WI38 (cell line): ENCODE results near the gene MACIR.

Source experiments
- H3K4me3 ChIP-seq: 2 replicates; pipeline ENCODE4 v1.5.1; 2011; ENCODE audit warnings: low read depth, mild to moderate bottlenecking, control low read depth, low read length
- CTCF ChIP-seq: IDR thresholded peaks from 2 replicates; pipeline ENCODE4 v1.5.1; 2012; ENCODE audit warnings: low read depth, mild to moderate bottlenecking, control low read depth, low read length

Gene MACIR

DNA sequence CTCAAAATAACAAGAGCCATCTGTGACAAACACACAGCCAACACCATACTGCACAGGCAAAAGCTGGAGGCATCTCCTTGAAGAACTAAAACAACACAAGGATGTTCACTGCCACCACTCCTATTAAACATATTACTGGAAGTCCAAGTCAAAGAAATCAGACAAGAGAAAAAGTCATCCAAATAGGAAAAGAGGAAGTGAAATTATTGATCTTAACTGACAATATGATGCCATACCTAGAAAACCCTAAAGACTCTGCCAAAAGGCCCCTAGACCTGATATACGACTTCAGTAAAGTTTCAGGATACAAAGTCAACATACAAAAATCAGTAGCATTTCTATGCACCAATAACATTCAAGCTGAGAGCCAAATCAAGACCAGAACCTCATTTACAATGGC, 30.0 kb upstream of the MACIR start:
- H3K4me3 ChIP-seq, result no peak overlapping the region
- TF ChIP-seq CTCF, result no peak

DNA sequence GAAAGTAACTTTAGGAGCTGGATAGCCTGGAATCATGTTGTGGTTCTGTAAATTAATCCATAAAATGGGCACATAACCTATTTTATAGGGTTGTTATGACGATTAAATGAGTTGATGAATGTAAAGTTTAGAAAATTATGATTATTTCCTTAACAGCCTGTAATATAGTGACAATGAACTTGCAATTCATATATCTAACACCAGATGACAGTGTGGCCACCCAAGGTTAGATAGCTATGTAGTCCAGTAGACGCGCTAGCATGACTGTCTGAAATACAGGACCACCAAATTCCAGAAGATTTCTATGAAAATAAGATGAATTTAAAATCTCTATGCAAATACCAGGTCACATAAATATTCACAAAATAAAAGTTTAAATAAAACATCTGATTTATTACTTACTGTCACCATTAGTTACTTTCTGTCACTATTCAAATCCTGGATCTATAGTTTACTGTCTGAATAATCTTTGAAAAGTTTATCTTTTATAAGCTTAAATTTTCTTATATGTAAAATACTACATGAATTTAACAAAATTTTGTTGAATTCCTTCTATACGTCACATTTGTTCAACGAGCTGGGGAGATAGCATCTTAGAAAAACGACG, 26.1 kb upstream of the MACIR start:
- peak; percentile 71 for TF ChIP-seq CTCF
- H3K4me3 ChIP-seq, result no peak overlapping the region

DNA sequence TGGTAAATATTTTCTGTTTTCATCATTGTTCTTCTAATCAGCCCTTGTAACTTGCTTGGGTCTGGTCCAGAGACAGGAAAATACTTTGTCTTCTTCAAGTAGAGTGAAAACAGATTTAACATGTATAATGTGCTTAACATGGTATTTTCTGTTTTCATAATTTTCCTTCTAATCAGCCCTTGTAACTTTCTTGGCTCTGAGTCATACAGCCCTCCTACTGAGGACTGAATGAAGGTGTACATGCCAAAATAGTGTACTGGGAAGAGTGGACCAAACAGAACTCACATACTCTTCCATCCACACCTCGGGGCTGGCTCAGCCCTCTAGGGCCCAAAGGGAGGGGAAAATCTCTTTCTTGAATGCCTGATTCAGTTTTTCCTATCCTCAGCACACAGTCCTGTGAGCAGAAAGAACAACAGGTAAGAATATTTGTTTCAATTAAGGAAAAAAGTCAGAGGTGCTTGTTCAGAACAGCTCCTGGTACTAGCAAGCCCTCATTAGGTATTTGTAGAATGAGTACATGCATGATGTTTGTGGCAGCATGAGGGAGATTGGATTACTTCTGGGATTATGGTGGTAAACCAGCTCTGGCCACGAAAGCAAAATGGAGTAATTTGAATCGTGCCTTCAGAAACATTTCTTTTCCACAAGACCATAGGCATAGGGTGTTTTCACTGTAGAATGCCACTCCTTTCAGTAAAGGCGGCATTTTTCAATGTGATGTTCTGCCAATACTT, 24.2 kb upstream of the MACIR start:
- H3K4me3 ChIP-seq, result no peak overlapping the region
- no peak for TF ChIP-seq CTCF

GRCh38 chr5:103235891-103236290, 22.7 kb upstream of the MACIR start:
- TF ChIP-seq CTCF, result no peak
- no peak overlapping the region for H3K4me3 ChIP-seq

DNA sequence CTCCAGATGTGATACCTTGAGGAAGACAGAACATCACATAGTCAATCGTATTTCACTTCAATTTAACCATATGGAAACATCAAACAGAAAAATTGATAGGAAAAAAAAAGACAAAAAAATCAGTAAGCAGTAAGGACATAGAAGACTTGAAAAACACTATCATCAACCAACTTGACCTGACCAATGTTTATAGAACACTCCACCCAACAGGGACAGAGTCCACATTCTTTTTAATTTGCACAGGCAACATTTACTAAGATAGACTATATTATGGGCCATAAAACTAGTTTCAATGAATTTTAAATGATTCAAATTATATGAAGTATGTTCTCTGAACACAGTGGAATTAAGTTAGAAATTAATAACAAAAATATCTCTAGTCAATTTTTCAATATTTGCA, 20.8 kb upstream of the MACIR start:
- no peak overlapping the region for H3K4me3 ChIP-seq
- TF ChIP-seq CTCF, result no peak

DNA sequence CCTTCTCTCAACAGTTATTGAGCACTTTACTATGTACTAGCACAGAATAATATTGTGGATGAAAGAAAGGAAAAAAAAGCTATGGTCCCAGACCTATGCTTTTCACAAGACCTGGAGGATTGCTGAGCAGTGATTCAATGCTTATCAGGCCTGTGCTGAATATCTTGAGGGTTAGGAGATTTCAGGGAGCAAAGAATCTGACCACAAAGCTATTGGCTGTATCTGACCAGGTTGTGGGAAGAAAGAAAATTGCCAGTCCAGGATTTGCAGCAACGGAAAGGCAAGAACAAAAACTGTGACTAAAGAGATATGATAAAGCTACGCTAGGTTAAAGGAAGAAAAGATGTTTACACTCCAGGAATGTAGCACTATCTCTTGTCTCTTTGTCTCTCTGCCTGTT, 14.9 kb upstream of the MACIR start:
- H3K4me3 ChIP-seq, result no peak overlapping the region
- no peak for TF ChIP-seq CTCF

DNA sequence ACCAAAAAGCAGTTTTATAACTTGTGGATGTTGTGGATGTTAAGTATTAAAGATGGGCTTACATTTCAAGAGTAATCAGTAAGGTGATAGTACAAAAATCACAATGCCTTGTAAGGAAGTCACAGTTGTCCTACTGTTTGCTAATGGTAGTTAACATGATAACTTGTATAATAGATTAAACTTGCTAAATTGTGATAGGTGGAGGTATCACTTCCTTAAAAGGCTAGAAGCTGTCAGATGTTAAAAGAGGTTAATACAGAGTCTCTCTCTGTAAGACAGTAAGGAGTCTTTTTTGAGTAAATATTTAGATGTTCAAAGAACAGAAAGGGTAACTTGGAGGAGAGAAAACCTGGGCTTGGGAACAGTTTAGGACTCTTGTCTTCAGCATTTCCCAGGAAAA, 14.2 kb upstream of the MACIR start:
- TF ChIP-seq CTCF, result no peak

More for the DNA sequence above, 14.2 kb upstream of the MACIR start:
- no peak overlapping the region for H3K4me3 ChIP-seq
